Mucosa of descending colon (tissue), 3 donors: ENCODE measurements around the gene DYRK1A. TPM values are rescaled to one million over a fixed set of nuclear protein-coding genes. Genes with fewer than 3 reads are reported as not detected.
"Not testable (repeated sequence)": the region's sequence is repeated elsewhere in the genome, so short reads cannot be mapped to it uniquely, and the experiment has no call there.

Source experiments
- ATAC-seq: fragments of 200-7000 bp; cut with Tn5 transposase; one replicate; pipeline ENCODE4 v1.9.1; 2020; ENCODE audit warnings: mild to moderate bottlenecking, moderate library complexity
- DNase-seq, 3 donors: peaks; one replicate each; pipeline ENCODE4 v3.0.0-alpha.2; 2020
- H3K36me3 ChIP-seq: fragments of 200-600 bp; one replicate; pipeline ENCODE4 v1.8.0; 2021; ENCODE audit warnings: low read depth, mild to moderate bottlenecking
- H3K4me1 ChIP-seq: fragments of 200-600 bp; one replicate; pipeline ENCODE4 v1.8.0; 2021; ENCODE audit warnings: low read depth, mild to moderate bottlenecking
- H3K4me3 ChIP-seq: fragments of 200-600 bp; one replicate; pipeline ENCODE4 v1.8.0; 2021; ENCODE audit warnings: mild to moderate bottlenecking
- H3K9me3 ChIP-seq: fragments of 200-600 bp; one replicate; pipeline ENCODE4 v1.8.0; 2021; ENCODE audit warnings: mild to moderate bottlenecking
- CTCF ChIP-seq: fragments of 200-600 bp; IDR thresholded peaks from one replicate; pipeline ENCODE4 v1.8.0; 2022; ENCODE audit warnings: antibody characterized with exemption, mild to moderate bottlenecking
- intact Hi-C, 2 donors: fragments of 100-400 bp; cut with DNase I in 1 of 2; cut with micrococcal nuclease in 1 of 2; formaldehyde crosslinking; loops; one replicate each; pipeline versions ENCODE4 v1.11.0 to v1.11.1; 2022; cut with DNase I, micrococcal nuclease
- total RNA-seq, 3 donors: library from RNA; stranded (reverse); fragmentation: NEBNext Ultra II Directional in 2 of 3; extraction: Animal tissue kit (Norgen Biotek cat#: 25700) in 2 of 3; gene quantifications; one replicate each; pipeline versions ENCODE4 v1.2.1 to v1.2.4, GENCODE V29; 2021 to 2023
- donor health status: DM: no; HTN: no; CAD: no; lungs with moderate emphysema.
- donor health status: DM: no; HTN: no; CAD: no.
- donor health status: DM: no; HTN: yes; CAD: no.

The DYRK1A gene
- total RNA-seq, 3 donors from 2014 or later, result 61.2 to 76.5 (median 72.7) TPM

DNA sequence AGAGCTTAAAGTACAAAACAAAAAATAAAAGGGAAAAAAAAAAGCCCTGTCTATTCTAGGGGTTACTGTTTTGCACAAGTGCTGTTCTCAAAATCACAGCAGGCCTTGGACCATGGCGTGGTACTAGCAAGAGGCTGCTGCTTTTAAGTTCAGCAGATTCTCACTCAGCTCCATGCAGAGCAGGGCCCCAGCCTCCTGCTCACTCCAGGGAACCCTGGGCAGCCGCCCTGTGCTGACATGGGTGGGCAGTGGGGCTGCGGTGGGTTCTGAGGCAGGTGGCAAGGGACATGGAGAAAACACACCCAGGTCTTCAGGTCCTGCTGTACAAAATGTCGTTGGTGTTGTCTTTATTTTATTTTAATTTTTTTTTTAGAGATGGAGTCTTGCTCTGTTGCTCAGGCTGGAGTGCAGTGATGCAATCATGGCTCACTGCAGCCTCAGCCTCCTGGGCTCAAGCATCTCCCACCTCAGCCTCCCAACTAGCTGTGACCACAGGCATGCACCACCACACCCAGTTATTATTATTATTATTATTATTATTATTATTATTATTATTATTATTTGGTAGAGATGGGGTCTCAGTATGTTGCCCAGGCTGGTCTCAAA lies 170.9 kb downstream of the DYRK1A start:
- ATAC-seq (no peak), DNase-seq (no peak)
- TF ChIP-seq CTCF, result no peak
- H3K4me1 ChIP-seq, result no peaks in the 10 kb centered on the region
- intact Hi-C loops, result no loop called here
- no peaks in the 10 kb centered on the region for H3K36me3 ChIP-seq
- H3K4me3 ChIP-seq, result no peak overlapping the region
- H3K9me3 ChIP-seq, result peaks cover 3% of the 10 kb centered on the region

DNA sequence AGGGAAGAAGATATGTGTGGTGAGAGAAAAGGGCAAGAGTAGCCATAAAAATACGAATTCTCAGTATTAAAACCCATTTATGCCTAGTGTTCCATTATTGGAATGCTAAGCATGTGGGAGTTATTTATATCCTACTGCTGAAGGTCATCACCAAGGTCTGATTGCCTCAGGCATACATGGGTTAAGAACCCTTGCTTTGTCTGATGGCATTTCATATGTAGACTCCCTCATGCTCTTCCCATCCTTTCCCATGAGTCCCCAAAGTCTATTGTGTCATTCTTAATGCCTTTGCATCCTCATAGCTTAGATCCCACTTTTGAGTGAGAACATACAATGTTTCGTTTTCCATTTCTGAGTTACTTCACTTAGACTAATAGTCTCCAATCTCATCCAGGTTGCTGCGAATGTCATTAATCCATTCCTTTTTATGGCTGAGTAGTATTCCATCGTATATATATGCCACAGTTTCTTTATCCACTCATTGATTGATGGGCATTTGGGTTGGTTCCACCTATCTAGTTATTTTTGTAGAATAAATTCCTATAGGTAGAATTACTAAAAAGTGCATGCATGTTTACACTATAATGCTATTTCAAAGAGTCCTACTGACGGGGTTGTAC lies 172.5 kb downstream of the DYRK1A start:
- intact Hi-C loops, result no loop called here
- no peak for TF ChIP-seq CTCF
- Histone ChIP-seq H3K4me1 (no peaks in the 10 kb centered on the region), H3K36me3 (no peaks in the 10 kb centered on the region), H3K9me3 (peaks cover 4% of the 10 kb centered on the region), H3K4me3 (no peak overlapping the region)
- DNase-seq, result no peak
- no peak for ATAC-seq

- ATAC-seq, intact Hi-C loops, H3K9me3 ChIP-seq, H3K36me3 ChIP-seq, H3K4me3 ChIP-seq, H3K4me1 ChIP-seq, DNase-seq: not testable (repeated sequence)
Measured at GRCh38 chr21:37541128-37541527, 174.6 kb downstream of the DYRK1A start.

DNA sequence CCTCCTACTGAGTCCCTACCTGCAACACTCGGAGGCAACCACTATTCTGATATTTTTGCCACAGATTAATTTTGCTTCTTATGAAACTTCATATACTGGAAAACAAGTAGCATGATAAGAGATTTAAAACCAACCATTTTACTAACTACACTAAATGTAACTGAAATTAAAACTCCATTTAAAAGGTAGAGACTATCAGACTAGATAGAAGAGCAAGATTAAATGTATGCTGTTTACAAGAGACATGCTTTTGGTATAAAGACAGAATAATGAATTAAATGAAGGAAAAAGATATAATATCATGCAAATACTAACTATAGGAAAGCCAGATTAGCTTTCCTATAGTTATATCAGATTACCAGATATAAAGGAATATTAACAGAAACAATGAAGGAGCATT lies 175.9 kb downstream of the DYRK1A start:
- TF ChIP-seq CTCF, result no peak
- Histone ChIP-seq H3K36me3 (no peaks in the 10 kb centered on the region), H3K4me3 (no peak overlapping the region), H3K4me1 (no peaks in the 10 kb centered on the region), H3K9me3 (peaks cover 4% of the 10 kb centered on the region)
- no peak for ATAC-seq
- intact Hi-C loops, result no loop called here
- no peak for DNase-seq

- intact Hi-C loops, result no loop called here
- no peak overlapping the region for H3K4me3 ChIP-seq
- ATAC-seq (no peak), DNase-seq (no peak)
- H3K36me3 ChIP-seq, result no peaks in the 10 kb centered on the region
- TF ChIP-seq CTCF, result no peak
- peaks cover 4% of the 10 kb centered on the region for H3K9me3 ChIP-seq
- no peaks in the 10 kb centered on the region for H3K4me1 ChIP-seq
Measured at GRCh38 chr21:37546299-37546908, 179.8 kb downstream of the DYRK1A start.

DNA sequence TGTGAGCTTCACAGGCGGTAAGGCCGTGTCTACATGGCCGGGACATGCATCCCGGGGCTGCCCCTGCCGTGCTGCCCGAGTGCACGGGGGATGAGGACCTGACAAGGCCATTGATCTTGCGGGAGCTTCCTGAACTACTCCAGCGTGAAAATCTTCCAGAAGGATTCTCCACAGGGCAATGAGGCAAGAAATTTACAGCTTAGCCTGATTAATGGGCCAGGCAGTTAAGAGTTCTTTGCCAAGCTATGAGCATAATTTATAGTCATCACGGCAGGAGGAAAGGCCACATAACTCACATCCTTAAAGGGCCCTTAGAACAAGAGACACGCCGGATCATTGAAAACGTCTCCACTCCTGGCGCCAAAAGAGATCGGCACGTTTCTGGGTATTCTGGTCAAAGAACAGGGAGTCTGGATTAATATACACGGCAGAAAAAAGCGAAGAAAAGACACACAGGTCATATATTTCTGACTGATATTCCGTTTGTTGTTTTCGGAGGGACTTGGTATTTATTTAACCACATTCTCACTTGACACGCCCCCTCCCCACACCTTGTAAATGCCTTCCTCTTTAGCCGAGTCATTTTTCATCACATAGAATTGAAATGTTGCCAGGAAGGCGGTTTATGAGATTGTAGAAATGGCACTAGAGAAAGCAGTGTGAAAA lies 180.5 kb downstream of the DYRK1A start:
- Histone ChIP-seq H3K9me3 (peaks cover 4% of the 10 kb centered on the region), H3K4me3 (no peak overlapping the region), H3K36me3 (no peaks in the 10 kb centered on the region), H3K4me1 (no peaks in the 10 kb centered on the region)
- peak; percentile 13 for ATAC-seq
- no peak for DNase-seq
- TF ChIP-seq CTCF, result no peak
- intact Hi-C loops, result no loop called here
